Lower lobe of right lung (tissue), 2 donors: ENCODE measurements around the gene LORICRIN. TPM values are rescaled to one million over a fixed set of nuclear protein-coding genes. Genes with fewer than 3 reads are reported as not detected.

Source experiments
- ATAC-seq, 2 donors: fragments of 200-7000 bp; cut with Tn5 transposase; one replicate each; pipeline ENCODE4 v1.9.1; 2020 to 2022; ENCODE audit warnings: mild to moderate bottlenecking in 2 of 2, moderate library complexity in 2 of 2
- DNase-seq: peaks from one replicate; pipeline ENCODE4 v3.0.0-alpha.2; 2020
- H3K27ac ChIP-seq: fragments of 200-600 bp; one replicate; pipeline ENCODE4 v1.8.0; 2022
- H3K27me3 ChIP-seq: fragments of 200-600 bp; one replicate; pipeline ENCODE4 v1.8.0; 2022; ENCODE audit warnings: low read depth
- H3K36me3 ChIP-seq: fragments of 200-600 bp; one replicate; pipeline ENCODE4 v1.8.0; 2022; ENCODE audit warnings: mild to moderate bottlenecking
- H3K4me1 ChIP-seq: fragments of 200-600 bp; one replicate; pipeline ENCODE4 v1.8.0; 2022
- H3K4me3 ChIP-seq: fragments of 200-600 bp; one replicate; pipeline ENCODE4 v1.8.0; 2022; ENCODE audit warnings: mild to moderate bottlenecking
- H3K9me3 ChIP-seq: fragments of 200-600 bp; one replicate; pipeline ENCODE4 v1.8.0; 2022
- CTCF ChIP-seq: fragments of 200-600 bp; IDR thresholded peaks from one replicate; pipeline ENCODE4 v1.8.0; 2022; ENCODE audit warnings: antibody characterized with exemption, mild to moderate bottlenecking
- intact Hi-C: fragments of 100-400 bp; cut with DNase I; formaldehyde crosslinking; loops from one replicate; pipeline ENCODE4 v1.11.0; 2022
- total RNA-seq: library from RNA; stranded (reverse); fragmentation: NEBNext Ultra II Directional; extraction: Animal tissue kit (Norgen Biotek cat#: 25700); gene quantifications from one replicate; pipeline ENCODE4 v1.2.1, GENCODE V29; 2021
- donor health status: DM: no; HTN: yes; CAD: no; lungs with severe emphysema.

The LORICRIN gene
- total RNA-seq, 1 donor from 2014 or later = not detected

GRCh38 chr1:153293851-153294250, 34.4 kb downstream of the LORICRIN start:
- ATAC-seq (no peak), DNase-seq (no peak)
- no peak for TF ChIP-seq CTCF
- no peak overlapping the region for H3K27ac ChIP-seq
- H3K27me3 ChIP-seq = peaks cover 11% of the 10 kb centered on the region
- intact Hi-C loops = no loop called here
- H3K36me3 ChIP-seq = no peaks in the 10 kb centered on the region
- no peaks in the 10 kb centered on the region for H3K4me1 ChIP-seq
- no peak overlapping the region for H3K4me3 ChIP-seq
- H3K9me3 ChIP-seq = no peaks in the 10 kb centered on the region

- Histone ChIP-seq H3K27ac (no peak overlapping the region), H3K36me3 (no peaks in the 10 kb centered on the region), H3K4me1 (no peaks in the 10 kb centered on the region), H3K27me3 (no peaks in the 10 kb centered on the region), H3K4me3 (no peak overlapping the region), H3K9me3 (no peaks in the 10 kb centered on the region)
- ATAC-seq = peak in 1 of 2 donors; percentile 26
- intact Hi-C loops = no loop called here
- no peak for DNase-seq
- no peak for TF ChIP-seq CTCF
Observed at GRCh38 chr1:153302308-153302707, 42.8 kb downstream of the LORICRIN start.

- DNase-seq = no peak
- Histone ChIP-seq H3K9me3 (no peaks in the 10 kb centered on the region), H3K4me3 (no peak overlapping the region), H3K27me3 (no peaks in the 10 kb centered on the region), H3K27ac (no peak overlapping the region), H3K4me1 (no peaks in the 10 kb centered on the region), H3K36me3 (no peaks in the 10 kb centered on the region)
- TF ChIP-seq CTCF = no peak
- ATAC-seq = no peak
- intact Hi-C loops = no loop called here
Observed at GRCh38 chr1:153305682-153306081, 46.2 kb downstream of the LORICRIN start.

GRCh38 chr1:153306303-153307220, 47.1 kb downstream of the LORICRIN start:
- Histone ChIP-seq H3K27ac (no peak overlapping the region), H3K4me1 (no peaks in the 10 kb centered on the region), H3K4me3 (no peak overlapping the region), H3K36me3 (no peaks in the 10 kb centered on the region), H3K27me3 (no peaks in the 10 kb centered on the region), H3K9me3 (no peaks in the 10 kb centered on the region)
- TF ChIP-seq CTCF = no peak
- DNase-seq (no peak), ATAC-seq (peak in 1 of 2 donors; percentile 51)
- intact Hi-C loops = no loop called here

GRCh38 chr1:153307221-153307600, 47.7 kb downstream of the LORICRIN start:
- TF ChIP-seq CTCF = no peak
- ATAC-seq = peak in 1 of 2 donors; percentile 8

More at GRCh38 chr1:153307221-153307600, 47.7 kb downstream of the LORICRIN start:
- Histone ChIP-seq H3K27me3 (no peaks in the 10 kb centered on the region), H3K27ac (no peak overlapping the region), H3K4me1 (no peaks in the 10 kb centered on the region), H3K9me3 (no peaks in the 10 kb centered on the region), H3K36me3 (no peaks in the 10 kb centered on the region), H3K4me3 (no peak overlapping the region)
- no peak for DNase-seq
- intact Hi-C loops = no loop called here
